HCT116 (cell line): ENCODE measurements around the gene AIDA. TPM values are rescaled to one million over a fixed set of nuclear protein-coding genes. Genes with fewer than 3 reads are reported as not detected.

Experiments used
- ATAC-seq: fragments of 200-7000 bp; cut with Tn5 transposase; 2 replicates; pipeline ENCODE4 v1.9.1; 2020; ENCODE audit warnings: mild to moderate bottlenecking, moderate library complexity
- BruUV-seq: library from RNA; stranded (reverse); fragments of 400-500 nt; replicated peaks from 2 replicates; lab custom pipeline; 2021; lab: Mats Ljungman, UMichigan
- CTCF ChIA-PET: fragments of 300-600 bp; sonication (Branson Sonifier 250); formaldehyde crosslinking; loops from one replicate; lab custom pipeline; 2021; ENCODE audit warnings: antibody characterized with exemption; lab: Charles Lee
- POLR2A ChIA-PET: fragments of 300-600, 350-600 bp; sonication (Branson Sonifier 250); formaldehyde crosslinking; loops from one replicate; lab custom pipeline; 2021; ENCODE audit warnings: antibody characterized with exemption; lab: Charles Lee
- RAD21 ChIA-PET, 2 experiments: fragments of 300-600 bp; sonication (Branson Sonifier 250); formaldehyde crosslinking; loops; one replicate each; lab custom pipeline; 2023; ENCODE audit warnings: low total read pairs in 2 of 2; ENCODE audit not compliant: uncharacterized antibody in 2 of 2, unreplicated experiment in 2 of 2, low non-redundant PET in 1 of 2; lab: Charles Lee
- DNase-seq: peaks from one replicate; pipeline ENCODE4 v3.0.0-alpha.2; 2010; ENCODE audit warnings: low read depth, low spot score
- H2AFZ ChIP-seq: fragments of 200-600 bp; shearing (Covaris generic), sonication (generic); 2 replicates; pipeline ENCODE4 v1.6.1; 2017; ENCODE audit warnings: low read depth, mixed run types, mixed read lengths, antibody characterized with exemption, low read length; ENCODE audit not compliant: poor library complexity, severe bottlenecking
- H3K27ac ChIP-seq: 2 replicates; pipeline ENCODE4 v1.5.1; 2012; ENCODE audit warnings: low read depth, low read length
- H3K27me3 ChIP-seq: fragments of 200-600 bp; sonication (generic); 2 replicates; pipeline ENCODE4 v1.6.1; 2016; ENCODE audit warnings: mixed run types, low read length, mixed read lengths; ENCODE audit not compliant: insufficient read depth
- H3K36me3 ChIP-seq, 2 experiments: fragments of 200-500 bp in 1 of 2; fragments of 200-600 bp in 1 of 2; sonication (Bioruptor generic) in 1 of 2; sonication (generic) in 1 of 2; 2 replicates each; pipeline versions ENCODE4 v1.5.1 to v1.6.1; 2014 to 2016; ENCODE audit warnings: low read length in 2 of 2, inconsistent platforms in 1 of 2, mixed read lengths in 1 of 2, mixed run types in 1 of 2; ENCODE audit not compliant: insufficient read depth in 2 of 2, control insufficient read depth in 1 of 2
- H3K4me1 ChIP-seq, 2 experiments: fragments of 200-600 bp in 1 of 2; sonication (generic) in 1 of 2; 2 replicates each; pipeline versions ENCODE4 v1.5.1 to v1.6.1; 2012 to 2017; ENCODE audit warnings: low read length in 2 of 2, inconsistent platforms in 1 of 2, mild to moderate bottlenecking in 1 of 2, mixed read lengths in 1 of 2, mixed run types in 1 of 2, moderate library complexity in 1 of 2; ENCODE audit not compliant: insufficient read depth in 2 of 2, control insufficient read depth in 1 of 2
- H3K4me2 ChIP-seq: fragments of 200-600 bp; sonication (generic); 2 replicates; pipeline ENCODE4 v1.6.1; 2017; ENCODE audit warnings: mixed run types, low read length, mixed read lengths
- H3K4me3 ChIP-seq, 2 experiments: fragments of 200-600 bp in 1 of 2; sonication (generic) in 1 of 2; replicated peaks in 1 of 2; 2 replicates each; pipeline ENCODE4 v1.5.1; 2011 to 2016; ENCODE audit warnings: low read length in 2 of 2, control low read depth in 1 of 2, low read depth in 1 of 2, mild to moderate bottlenecking in 1 of 2, mixed read lengths in 1 of 2, mixed run types in 1 of 2
- H3K79me2 ChIP-seq: fragments of 200-600 bp; sonication (generic); 2 replicates; pipeline ENCODE4 v1.6.1; 2017; ENCODE audit warnings: mild to moderate bottlenecking, mixed run types, low read length, moderate library complexity, mixed read lengths; ENCODE audit not compliant: insufficient read depth
- H3K9ac ChIP-seq: fragments of 200-600 bp; sonication (generic); 2 replicates; pipeline ENCODE4 v1.6.1; 2016; ENCODE audit warnings: low read length, mixed read lengths
- H3K9me2 ChIP-seq: fragments of 200-600 bp; sonication (generic), shearing (Covaris generic); 2 replicates; pipeline ENCODE4 v1.6.1; 2017; ENCODE audit warnings: mixed run types, mild to moderate bottlenecking, moderate library complexity; ENCODE audit not compliant: insufficient read depth
- H3K9me3 ChIP-seq, 2 experiments: fragments of 200-500 bp in 1 of 2; fragments of 200-600 bp in 1 of 2; sonication (Bioruptor generic) in 1 of 2; sonication (generic) in 1 of 2; 2 replicates each; pipeline ENCODE4 v1.6.1; 2014 to 2017; ENCODE audit warnings: low read length in 2 of 2, mixed read lengths in 2 of 2, inconsistent platforms in 1 of 2, low read depth in 1 of 2, mild to moderate bottlenecking in 1 of 2, mixed run types in 1 of 2, moderate library complexity in 1 of 2; ENCODE audit not compliant: control insufficient read depth in 1 of 2, insufficient read depth in 1 of 2
- H4K20me1 ChIP-seq: fragments of 200-600 bp; sonication (generic), shearing (Covaris generic); 2 replicates; pipeline ENCODE4 v1.6.1; 2017; ENCODE audit warnings: mixed run types, mild to moderate bottlenecking, moderate library complexity; ENCODE audit not compliant: insufficient read depth
- ATF3 ChIP-seq: IDR thresholded peaks from 2 replicates; pipeline ENCODE4 v1.6.1; 2012
- CBX3 ChIP-seq: IDR thresholded peaks from 2 replicates; pipeline ENCODE4 v1.6.1; 2012; ENCODE audit warnings: low read depth
- CEBPB ChIP-seq: IDR thresholded peaks from 2 replicates; pipeline ENCODE4 v1.6.1; 2012; ENCODE audit warnings: low read depth
- EGR1 ChIP-seq: IDR thresholded peaks from 2 replicates; pipeline ENCODE4 v1.6.1; 2012; ENCODE audit warnings: low read depth
- ELF1 ChIP-seq: IDR thresholded peaks from 2 replicates; pipeline ENCODE4 v1.6.1; 2012; ENCODE audit warnings: low read depth, borderline replicate concordance
- EZH2 ChIP-seq: fragments of 200-600 bp; sonication (generic); IDR thresholded peaks from 2 replicates; pipeline ENCODE4 v1.6.1; 2017; ENCODE audit warnings: antibody characterized with exemption, mixed run types
- POLR2A ChIP-seq: IDR thresholded peaks from 2 replicates; pipeline ENCODE4 v1.7.0; 2011; ENCODE audit warnings: borderline replicate concordance; ENCODE audit not compliant: insufficient read depth, insufficient read length; ENCODE audit errors: extremely low read depth
- POLR2AphosphoS5 ChIP-seq: IDR thresholded peaks from 2 replicates; pipeline ENCODE4 v1.6.1; 2011; ENCODE audit warnings: mild to moderate bottlenecking, low read depth, low read length, moderate library complexity
- RAD21 ChIP-seq: IDR thresholded peaks from 2 replicates; pipeline ENCODE4 v1.6.1; 2012; ENCODE audit warnings: low read depth, mild to moderate bottlenecking
- SIN3A ChIP-seq: IDR thresholded peaks from 2 replicates; pipeline ENCODE4 v1.6.1; 2012; ENCODE audit warnings: low read depth
- SP1 ChIP-seq: IDR thresholded peaks from 2 replicates; pipeline ENCODE4 v1.6.1; 2012; ENCODE audit warnings: low read depth
- SRF ChIP-seq: IDR thresholded peaks from 2 replicates; pipeline ENCODE4 v1.6.1; 2012; ENCODE audit warnings: low read depth
- TCF7L2 ChIP-seq: IDR thresholded peaks from 2 replicates; pipeline ENCODE4 v1.7.0; 2011; ENCODE audit warnings: borderline replicate concordance, inconsistent platforms; ENCODE audit not compliant: insufficient read depth, insufficient read length; ENCODE audit errors: extremely low read depth
- YY1 ChIP-seq: IDR thresholded peaks from 2 replicates; pipeline ENCODE4 v1.6.1; 2011; ENCODE audit warnings: low read length, low read depth, moderate library complexity, mild to moderate bottlenecking; ENCODE audit not compliant: insufficient replicate concordance; ENCODE audit errors: extremely low read depth
- ZBTB33 ChIP-seq: IDR thresholded peaks from 2 replicates; pipeline ENCODE4 v1.6.1; 2011; ENCODE audit warnings: mild to moderate bottlenecking, low read length, moderate library complexity; ENCODE audit not compliant: insufficient replicate concordance; ENCODE audit errors: extremely low read depth
- intact Hi-C: fragments of 100-400 bp; cut with micrococcal nuclease; formaldehyde crosslinking; loops from 2 replicates; pipeline ENCODE4 v1.10.0; 2022
- total RNA-seq: library from RNA; stranded (reverse); gene quantifications from one replicate; pipeline ENCODE4 v1.2.1, GENCODE V29; 2021; ENCODE audit not compliant: unreplicated experiment

Gene AIDA
- total RNA-seq, 1 experiment from 2014 or later = 53.2 TPM

GRCh38 chr1:222713091-222713961 lies 1.0 kb upstream of the AIDA start:
- CTCF ChIA-PET = no interaction called here
- H3K27ac ChIP-seq = peak overlapping the region; percentile 84
- ATAC-seq (peak; percentile 75), DNase-seq (peak; percentile 90)
- BruUV-seq = TSS peak; percentile 56
- RAD21 ChIA-PET = interaction anchor here in 1 of 2 experiments (0.6 kb wide), 1 partner anchor 980 kb away, joined by 3 read pairs; no protein-coding TSS in a partner anchor
- TF ChIP-seq EGR1 = peak; percentile 71
- peak; percentile 68 for TF ChIP-seq POLR2AphosphoS5
- TF ChIP-seq TCF7L2 = no peak
- peak; percentile 77 for TF ChIP-seq ELF1
- peak; percentile 36; the same call in 1 of the 2 replicates for TF ChIP-seq SIN3A
- TF ChIP-seq EZH2 = no peak
- TF ChIP-seq POLR2A = peak; percentile 82
- TF ChIP-seq ZBTB33 = peak; percentile 15
- TF ChIP-seq SRF = peak; percentile 92
- peak; percentile 82 for TF ChIP-seq YY1
- TF ChIP-seq SP1 = peak; percentile 87
- no peak; the same call in 1 of the 2 replicates for TF ChIP-seq CBX3
- TF ChIP-seq CEBPB = no peak
- TF ChIP-seq RAD21 = no peak
- TF ChIP-seq ATF3 = no peak
- no peaks in the 10 kb centered on the region for H4K20me1 ChIP-seq
- POLR2A ChIA-PET = interaction anchor here (0.6 to 1.2 kb wide), 3 partner anchors 10 to 248 kb away, joined by 3 to 4 read pairs (median 4); no protein-coding TSS in a partner anchor
- H3K36me3 ChIP-seq = peaks cover 0 to 2% of the 10 kb centered on the region in 2 experiments; a peak in 1 of 4 replicates
- no peaks in the 10 kb centered on the region for H3K9me3 ChIP-seq
- peak overlapping the region; percentile 79 for H3K4me2 ChIP-seq
- peak overlapping the region; percentile 73 to 96 for H3K4me3 ChIP-seq
- peaks cover 51% of the 10 kb centered on the region for H3K79me2 ChIP-seq
- peak overlapping the region; percentile 75 for H3K9ac ChIP-seq
- H3K9me2 ChIP-seq = no peaks in the 10 kb centered on the region
- peaks cover 0 to 12% of the 10 kb centered on the region in 2 experiments; a peak in 2 of 4 replicates for H3K4me1 ChIP-seq
- no peaks in the 10 kb centered on the region for H3K27me3 ChIP-seq
- intact Hi-C loops = loop anchor here (5.0 kb wide), 1 partner anchor 71 kb away; no protein-coding TSS in a partner anchor
- peak overlapping the region; percentile 61 for H2AFZ ChIP-seq
